ENCODE measurements around the gene POGZ.

POGZ gene

DNA sequence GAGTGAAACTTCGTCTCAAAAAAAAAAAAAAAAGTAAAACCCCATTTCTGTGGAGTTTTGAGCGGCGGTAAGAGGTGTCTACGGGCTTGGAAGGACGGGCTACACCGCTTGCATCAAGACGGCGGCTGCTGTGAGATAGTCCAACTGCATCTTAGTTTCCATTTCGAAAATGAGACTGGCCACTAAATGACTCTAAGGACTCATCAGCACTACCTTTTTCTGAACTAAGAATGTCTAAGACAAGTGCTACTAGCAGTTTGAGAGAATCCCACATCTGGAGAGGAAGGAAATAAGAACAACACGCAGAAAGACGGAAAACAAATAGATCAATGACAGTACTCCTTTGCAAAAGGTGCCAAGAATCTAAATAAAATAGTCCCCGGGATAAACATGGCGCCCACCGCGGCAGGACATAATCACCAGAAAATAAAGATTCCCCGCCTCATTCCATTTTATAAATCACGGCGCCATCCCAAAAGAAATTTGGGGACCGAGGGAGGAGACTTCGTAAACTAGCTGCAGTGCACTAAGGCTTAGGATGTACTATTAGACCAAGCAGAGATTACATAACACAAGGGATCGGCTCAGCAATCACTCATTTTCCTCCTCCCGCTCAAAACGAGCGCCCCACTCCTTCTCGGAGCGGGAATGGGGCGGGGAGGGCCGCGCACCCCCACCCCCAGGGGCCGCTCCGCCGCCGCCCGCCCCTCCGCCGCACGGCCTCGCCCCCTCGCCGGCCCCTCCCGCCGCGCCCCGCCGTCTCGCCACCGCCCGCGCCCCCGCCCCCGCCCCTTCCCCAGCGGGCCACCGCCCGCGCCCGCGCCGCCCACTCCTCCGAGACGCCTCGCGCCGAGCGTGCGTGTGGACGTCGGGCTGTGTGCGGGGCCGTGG, 1.1 kb downstream of the POGZ start:
- H3K9me3 ChIP-seq (ENCODE audit: low read length): no peaks in the 10 kb centered on the region
- H3F3A ChIP-seq (ENCODE audit: insufficient read depth, low read length): no peaks in the 10 kb centered on the region
- peaks cover 30% of the 10 kb centered on the region for H3K4me1 ChIP-seq (ENCODE audit: insufficient read depth, low read length, severe bottlenecking)
- H3K36me3 ChIP-seq (ENCODE audit: insufficient read depth, low read length): peaks cover 17% of the 10 kb centered on the region; the same call in 1 of the 2 replicates
- H3K4me3 ChIP-seq (ENCODE audit: low read depth, low read length, poor library complexity, severe bottlenecking): peak overlapping the region; percentile 76
- peak overlapping the region; percentile 79 for H3K4me2 ChIP-seq (ENCODE audit: low read length)
- no peaks in the 10 kb centered on the region for H3K9me2 ChIP-seq (ENCODE audit: low read depth, low read length)
- TF ChIP-seq, protein P1, sequence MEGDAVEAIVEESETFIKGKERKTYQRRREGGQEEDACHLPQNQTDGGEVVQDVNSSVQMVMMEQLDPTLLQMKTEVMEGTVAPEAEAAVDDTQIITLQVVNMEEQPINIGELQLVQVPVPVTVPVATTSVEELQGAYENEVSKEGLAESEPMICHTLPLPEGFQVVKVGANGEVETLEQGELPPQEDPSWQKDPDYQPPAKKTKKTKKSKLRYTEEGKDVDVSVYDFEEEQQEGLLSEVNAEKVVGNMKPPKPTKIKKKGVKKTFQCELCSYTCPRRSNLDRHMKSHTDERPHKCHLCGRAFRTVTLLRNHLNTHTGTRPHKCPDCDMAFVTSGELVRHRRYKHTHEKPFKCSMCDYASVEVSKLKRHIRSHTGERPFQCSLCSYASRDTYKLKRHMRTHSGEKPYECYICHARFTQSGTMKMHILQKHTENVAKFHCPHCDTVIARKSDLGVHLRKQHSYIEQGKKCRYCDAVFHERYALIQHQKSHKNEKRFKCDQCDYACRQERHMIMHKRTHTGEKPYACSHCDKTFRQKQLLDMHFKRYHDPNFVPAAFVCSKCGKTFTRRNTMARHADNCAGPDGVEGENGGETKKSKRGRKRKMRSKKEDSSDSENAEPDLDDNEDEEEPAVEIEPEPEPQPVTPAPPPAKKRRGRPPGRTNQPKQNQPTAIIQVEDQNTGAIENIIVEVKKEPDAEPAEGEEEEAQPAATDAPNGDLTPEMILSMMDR (IDR thresholded peaks at IDR 0.05; ENCODE audit: low read length): no peak
- no peak for TF ChIP-seq EZH2 (IDR thresholded peaks at IDR 0.05; ENCODE audit: borderline replicate concordance, low read length)
- peaks cover 51% of the 10 kb centered on the region for H3K79me2 ChIP-seq (ENCODE audit: insufficient read depth, low read length)
- no peaks in the 10 kb centered on the region for H4K20me1 ChIP-seq (ENCODE audit: insufficient read depth, low read length)
- no peak overlapping the region for H2AFZ ChIP-seq (ENCODE audit: low read length)
- H3K27me3 ChIP-seq (ENCODE audit: insufficient read depth, low read length): no peaks in the 10 kb centered on the region
- H3K27ac ChIP-seq (ENCODE audit: low read depth, low read length, poor library complexity, severe bottlenecking): peak overlapping the region; percentile 73
- peak overlapping the region; percentile 78 for H3K9ac ChIP-seq (ENCODE audit: low read length)

DNA sequence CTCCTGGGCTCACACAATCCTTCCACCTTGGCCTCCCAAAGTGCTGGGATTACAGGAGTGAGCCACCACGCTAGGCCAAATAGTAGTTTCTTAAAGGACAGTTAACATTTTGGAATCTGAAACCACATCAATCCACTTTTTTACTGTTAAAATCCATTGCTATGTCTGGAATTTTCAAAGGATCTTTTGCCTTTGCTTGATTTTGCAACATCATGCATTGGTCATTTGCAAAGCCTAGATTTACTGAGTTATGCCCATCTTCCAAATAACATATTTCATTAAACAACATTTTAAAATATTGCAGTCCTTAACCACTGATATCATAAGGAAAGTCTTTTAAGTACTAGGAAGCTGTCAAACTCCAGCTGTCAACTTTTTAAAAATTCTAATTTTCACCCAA, 3.3 kb downstream of the POGZ start:
- H3K27me3 ChIP-seq (ENCODE audit: insufficient read depth, low read length): no peaks in the 10 kb centered on the region
- no peak overlapping the region for H3K4me3 ChIP-seq (ENCODE audit: low read depth, low read length, poor library complexity, severe bottlenecking)
- peak overlapping the region; percentile 79; the same call in 1 of the 2 replicates for H3K4me2 ChIP-seq (ENCODE audit: low read length)
- TF ChIP-seq, protein P1 (IDR thresholded peaks at IDR 0.05; ENCODE audit: low read length): no peak
- TF ChIP-seq EZH2 (IDR thresholded peaks at IDR 0.05; ENCODE audit: borderline replicate concordance, low read length): no peak
- no peak overlapping the region for H3K9ac ChIP-seq (ENCODE audit: low read length)
- H3K4me1 ChIP-seq (ENCODE audit: insufficient read depth, low read length, severe bottlenecking): peaks cover 30% of the 10 kb centered on the region
- no peaks in the 10 kb centered on the region for H3K9me3 ChIP-seq (ENCODE audit: low read length)
- H3K27ac ChIP-seq (ENCODE audit: low read depth, low read length, poor library complexity, severe bottlenecking): peak overlapping the region; percentile 7
- H3K9me2 ChIP-seq (ENCODE audit: low read depth, low read length): no peaks in the 10 kb centered on the region
- no peaks in the 10 kb centered on the region for H4K20me1 ChIP-seq (ENCODE audit: insufficient read depth, low read length)
- peaks cover 17% of the 10 kb centered on the region; the same call in 1 of the 2 replicates for H3K36me3 ChIP-seq (ENCODE audit: insufficient read depth, low read length)
- no peaks in the 10 kb centered on the region for H3F3A ChIP-seq (ENCODE audit: insufficient read depth, low read length)
- peaks cover 69% of the 10 kb centered on the region for H3K79me2 ChIP-seq (ENCODE audit: insufficient read depth, low read length)
- no peak overlapping the region for H2AFZ ChIP-seq (ENCODE audit: low read length)

DNA sequence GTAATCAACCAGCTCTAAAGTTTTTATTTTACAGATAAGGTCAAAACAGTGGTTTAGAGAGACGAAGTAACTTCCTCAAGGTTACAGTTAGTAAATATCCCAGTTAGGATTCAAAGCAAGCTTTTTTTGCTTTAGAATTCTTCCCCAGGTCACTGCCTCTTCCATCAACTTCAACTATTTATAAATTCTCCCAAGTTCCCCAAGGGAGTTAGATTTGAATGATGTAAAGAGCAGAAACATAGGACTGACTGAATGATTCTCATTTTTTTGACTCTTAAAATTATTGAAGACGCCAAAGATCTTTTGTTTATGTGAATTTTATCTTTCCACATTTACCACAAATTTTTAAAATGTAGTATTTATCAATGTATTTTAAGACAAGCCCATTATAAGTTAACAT, 4.1 kb downstream of the POGZ start:
- Histone ChIP-seq H3K4me1 (ENCODE audit: insufficient read depth, low read length, severe bottlenecking) (peaks cover 30% of the 10 kb centered on the region), H2AFZ (ENCODE audit: low read length) (no peak overlapping the region), H3K9ac (ENCODE audit: low read length) (no peak overlapping the region), H3K9me3 (ENCODE audit: low read length) (no peaks in the 10 kb centered on the region), H3F3A (ENCODE audit: insufficient read depth, low read length) (no peaks in the 10 kb centered on the region), H3K4me3 (ENCODE audit: low read depth, low read length, poor library complexity, severe bottlenecking) (no peak overlapping the region), H3K9me2 (ENCODE audit: low read depth, low read length) (no peaks in the 10 kb centered on the region), H4K20me1 (ENCODE audit: insufficient read depth, low read length) (no peaks in the 10 kb centered on the region), H3K27me3 (ENCODE audit: insufficient read depth, low read length) (no peaks in the 10 kb centered on the region), H3K27ac (ENCODE audit: low read depth, low read length, poor library complexity, severe bottlenecking) (no peak overlapping the region), H3K4me2 (ENCODE audit: low read length) (no peak overlapping the region), H3K36me3 (ENCODE audit: insufficient read depth, low read length) (peaks cover 17% of the 10 kb centered on the region; the same call in 1 of the 2 replicates), H3K79me2 (ENCODE audit: insufficient read depth, low read length) (peaks cover 76% of the 10 kb centered on the region)
- TF ChIP-seq, protein P1 (IDR thresholded peaks at IDR 0.05; ENCODE audit: low read length): no peak
- no peak for TF ChIP-seq EZH2 (IDR thresholded peaks at IDR 0.05; ENCODE audit: borderline replicate concordance, low read length)
